H1 (cell line): ENCODE results near the gene UTP14C.

Source experiments
- CREB1 ChIP-seq: IDR thresholded peaks from 2 replicates; pipeline ENCODE4 v1.6.1; 2012; ENCODE audit warnings: inconsistent platforms
- CTCF ChIP-seq, 3 experiments: IDR thresholded peaks; 1 replicate in 2 of 3; 2 replicates in 1 of 3; pipeline versions ENCODE4 v1.5.1 to v1.6.1; 2011; ENCODE audit warnings: low read length in 3 of 3, mild to moderate bottlenecking in 3 of 3, inconsistent platforms in 2 of 3, low read depth in 1 of 3, moderate library complexity in 1 of 3; ENCODE audit not compliant: insufficient read depth in 1 of 3; ENCODE audit errors: control extremely low read depth in 1 of 3
- JUN ChIP-seq: IDR thresholded peaks from 2 replicates; pipeline ENCODE4 v1.6.1; 2011; ENCODE audit warnings: low read depth, mild to moderate bottlenecking, improper control_type of control experiment, low read length
- RFX5 ChIP-seq: IDR thresholded peaks from 2 replicates; pipeline ENCODE4 v1.6.1; 2011; ENCODE audit warnings: low read depth, low read length, improper control_type of control experiment, borderline replicate concordance
- RNF2 ChIP-seq: fragments of 200-900, 300-1000 bp; sonication (generic); IDR thresholded peaks from 2 replicates; pipeline ENCODE4 v1.7.1; 2016; ENCODE audit warnings: borderline replicate concordance, low read depth, mild to moderate bottlenecking, antibody characterized with exemption, low read length; ENCODE audit not compliant: poor library complexity, severe bottlenecking; ENCODE audit errors: missing control alignments
- ZNF274 ChIP-seq: IDR thresholded peaks from 2 replicates; pipeline ENCODE4 v1.7.0; 2012; ENCODE audit warnings: low read length, borderline replicate concordance; ENCODE audit errors: extremely low read depth

GRCh38 chr13:51981355-51981754 is 43.1 kb upstream of the UTP14C start:
- no peak for TF ChIP-seq ZNF274
- TF ChIP-seq JUN: no peak
- TF ChIP-seq RNF2: no peak
- TF ChIP-seq CTCF (IDR thresholded peaks at IDR 0.05; ENCODE audit: control extremely low read depth in 1 of 3, insufficient read depth in 1 of 3, low read depth in 1 of 3, low read length in 3 of 3): no peak
- TF ChIP-seq RFX5: no peak
- TF ChIP-seq CREB1: no peak
